ENCODE data around the gene NPY1R.

NPY1R gene

DNA sequence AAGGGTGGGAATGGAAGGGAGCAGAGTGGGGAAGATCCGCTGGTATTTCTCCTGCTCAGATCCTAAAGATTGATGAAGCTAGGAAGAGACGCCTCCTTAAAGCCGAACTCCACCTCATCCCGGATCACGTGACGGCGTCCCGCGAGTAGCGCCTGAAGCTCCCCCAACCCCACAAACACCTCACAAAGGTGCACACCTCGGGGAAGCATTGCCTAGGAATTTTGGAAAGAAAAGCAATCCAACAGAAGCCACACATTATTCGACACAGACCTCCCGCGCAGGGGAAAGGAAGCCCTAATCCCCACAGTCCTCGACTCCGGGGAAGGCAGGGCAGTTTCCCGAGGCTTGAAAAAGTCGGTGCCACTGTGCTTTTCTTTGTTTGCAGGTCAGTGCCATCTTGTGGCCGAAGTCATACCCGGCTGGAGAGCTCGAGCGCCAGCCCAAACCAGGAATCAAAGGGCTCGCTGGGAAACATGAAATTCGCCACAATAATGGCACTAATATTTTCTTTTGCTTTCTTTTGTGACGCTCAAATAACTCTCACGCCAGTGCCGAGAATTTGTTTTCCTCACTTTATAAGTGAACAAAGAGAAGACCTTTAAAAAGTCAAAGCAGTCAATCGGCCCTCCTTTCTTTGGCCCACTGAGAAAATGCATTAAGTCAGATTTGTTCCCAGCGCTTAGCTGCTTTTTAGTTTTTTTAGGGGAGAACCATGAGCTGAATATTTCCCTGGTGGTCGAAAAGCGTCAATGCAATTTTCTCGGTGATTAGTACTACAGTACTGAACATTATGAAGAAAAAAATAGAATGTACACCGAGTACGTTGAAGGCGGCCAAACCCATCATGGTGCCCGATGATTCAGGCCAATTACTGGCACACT, at the start of gene NPY1R:
TSS of gene NPY1R (minus strand) at position 71 of the 881 bp plus-strand sequence. CDS start 6,042 bp downstream, outside the sequence.
- DNase-seq (ENCODE audit: low read depth), result no peak

DNA sequence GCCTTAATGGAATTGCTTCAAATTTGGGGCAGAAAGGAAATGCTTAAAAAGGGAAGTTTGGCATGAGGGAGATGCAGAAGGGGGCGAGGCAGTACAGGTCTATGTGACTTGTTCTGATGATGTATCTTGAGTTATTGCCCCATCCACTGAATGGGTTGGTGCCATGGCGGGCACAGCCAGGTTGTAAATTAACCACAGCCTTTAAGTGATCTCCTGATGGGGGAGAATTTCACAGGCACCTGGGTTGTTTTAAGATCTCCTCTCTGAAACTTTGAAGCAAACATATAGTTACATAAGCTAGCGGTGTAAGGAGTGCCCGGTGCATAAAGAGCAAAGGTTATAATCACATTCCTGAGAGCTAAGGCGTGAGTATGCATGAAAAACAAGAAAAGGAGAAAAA, 48.3 kb upstream of the NPY1R start:
- no peak for DNase-seq (ENCODE audit: low read depth)

DNA sequence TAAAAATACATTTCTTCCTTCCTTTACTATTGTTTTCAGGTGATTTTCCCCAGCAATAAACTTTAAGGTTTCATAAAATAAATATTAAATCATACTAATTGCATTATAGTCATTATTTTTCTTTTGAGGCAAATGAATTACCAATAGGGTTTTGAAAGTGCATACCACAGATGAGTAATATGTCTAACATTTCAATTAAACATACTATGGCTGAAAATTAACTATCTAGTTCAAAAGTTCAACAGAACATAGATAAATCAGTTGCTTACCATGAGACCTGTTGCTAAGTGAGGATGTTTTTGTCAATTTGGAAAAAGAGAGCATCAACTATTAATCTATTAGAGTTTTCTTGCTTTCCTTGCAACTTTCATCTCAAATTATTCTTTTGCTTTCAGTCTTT, 46.3 kb upstream of the NPY1R start:
- DNase-seq (ENCODE audit: low read depth), result no peak

DNA sequence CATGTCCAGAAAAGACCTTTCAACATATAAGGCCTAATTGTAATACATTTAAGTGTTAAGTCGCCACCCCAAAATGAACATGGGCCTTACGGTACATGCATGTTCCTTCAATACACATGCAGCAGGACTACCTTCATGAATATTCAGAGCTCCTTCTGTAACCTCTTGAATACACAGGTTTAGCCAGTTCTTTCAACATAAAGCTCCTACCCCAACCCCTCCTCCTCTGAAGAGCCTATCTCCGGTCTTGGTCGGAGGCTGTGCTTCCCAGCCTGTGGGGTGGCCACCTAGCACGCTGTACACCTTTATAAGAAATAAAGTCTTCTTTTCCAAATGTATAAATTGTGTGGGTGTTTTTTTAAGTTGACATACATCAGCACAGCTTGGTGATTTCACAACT, 39.6 kb upstream of the NPY1R start:
- no peak for DNase-seq (ENCODE audit: low read depth)

DNA sequence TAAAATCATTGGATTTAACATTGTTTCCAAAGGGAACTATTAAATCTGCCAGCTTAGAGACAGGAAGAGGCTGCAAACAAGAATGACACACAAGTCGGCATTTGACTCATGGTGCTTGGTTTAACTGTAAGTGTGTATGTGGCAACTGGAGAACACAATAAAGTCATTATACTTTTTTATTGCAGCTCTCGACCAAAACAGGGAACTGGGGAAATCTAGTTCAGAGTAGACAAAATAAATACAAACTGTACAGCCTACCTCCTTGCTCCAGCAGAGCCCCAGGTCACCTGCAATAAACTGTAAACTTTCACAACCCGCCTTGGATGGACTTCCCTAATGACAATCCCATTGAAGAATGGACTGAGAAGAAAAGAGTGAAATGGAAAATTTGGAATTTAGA, 35.3 kb upstream of the NPY1R start:
- DNase-seq (ENCODE audit: low read depth), result no peak

DNA sequence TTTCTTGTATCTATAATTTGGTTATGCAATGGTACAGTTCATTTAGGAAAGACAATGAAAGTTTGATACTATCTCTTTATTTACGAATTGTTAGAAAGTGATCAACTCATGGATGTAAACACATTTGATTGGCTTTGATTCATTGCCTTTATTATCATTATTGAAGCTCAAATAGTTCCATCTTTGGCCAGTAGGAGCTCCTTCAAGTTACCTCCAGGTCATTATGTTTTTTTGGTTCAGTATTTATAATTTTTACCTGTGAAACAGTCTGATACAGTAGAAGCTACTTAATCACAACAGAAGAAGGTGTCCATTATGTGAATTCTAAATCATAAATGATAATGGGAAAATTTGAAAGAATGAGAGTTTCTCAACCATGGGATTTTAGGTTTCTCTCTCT, 23.7 kb upstream of the NPY1R start:
- no peak for DNase-seq (ENCODE audit: low read depth)

DNA sequence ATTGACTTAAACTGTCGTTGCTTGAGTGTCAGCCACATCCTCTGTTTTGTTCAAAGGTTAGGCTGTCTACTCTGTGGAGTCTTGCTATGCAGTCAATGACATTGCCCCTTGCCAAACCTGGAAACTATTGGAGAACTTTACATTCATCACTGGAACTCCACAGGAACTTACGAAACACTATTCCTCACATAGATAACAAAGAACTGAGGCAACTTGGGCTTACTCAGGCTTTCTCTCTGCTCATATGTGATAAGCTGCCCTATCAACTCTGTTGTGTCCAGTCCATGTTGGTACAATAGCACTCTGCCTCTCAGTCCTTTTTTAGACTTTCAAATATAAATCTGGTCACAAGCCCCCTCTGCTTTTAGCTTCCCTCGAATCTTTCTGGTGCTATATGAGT, 20.7 kb upstream of the NPY1R start:
- DNase-seq (ENCODE audit: low read depth), result no peak

DNA sequence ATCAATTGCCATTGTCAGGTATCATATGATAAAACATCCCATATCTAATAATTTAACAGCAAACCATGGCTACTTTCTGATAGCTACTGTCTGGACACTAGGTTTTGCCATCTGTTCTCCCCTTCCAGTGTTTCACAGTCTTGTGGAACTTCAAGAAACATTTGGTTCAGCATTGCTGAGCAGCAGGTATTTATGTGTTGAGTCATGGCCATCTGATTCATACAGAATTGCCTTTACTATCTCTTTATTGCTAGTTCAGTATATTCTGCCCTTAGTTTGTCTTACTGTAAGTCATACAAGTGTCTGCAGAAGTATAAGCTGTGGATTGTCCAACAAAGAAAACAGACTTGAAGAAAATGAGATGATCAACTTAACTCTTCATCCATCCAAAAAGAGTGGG, 18.3 kb upstream of the NPY1R start:
- no peak for DNase-seq (ENCODE audit: low read depth)

DNA sequence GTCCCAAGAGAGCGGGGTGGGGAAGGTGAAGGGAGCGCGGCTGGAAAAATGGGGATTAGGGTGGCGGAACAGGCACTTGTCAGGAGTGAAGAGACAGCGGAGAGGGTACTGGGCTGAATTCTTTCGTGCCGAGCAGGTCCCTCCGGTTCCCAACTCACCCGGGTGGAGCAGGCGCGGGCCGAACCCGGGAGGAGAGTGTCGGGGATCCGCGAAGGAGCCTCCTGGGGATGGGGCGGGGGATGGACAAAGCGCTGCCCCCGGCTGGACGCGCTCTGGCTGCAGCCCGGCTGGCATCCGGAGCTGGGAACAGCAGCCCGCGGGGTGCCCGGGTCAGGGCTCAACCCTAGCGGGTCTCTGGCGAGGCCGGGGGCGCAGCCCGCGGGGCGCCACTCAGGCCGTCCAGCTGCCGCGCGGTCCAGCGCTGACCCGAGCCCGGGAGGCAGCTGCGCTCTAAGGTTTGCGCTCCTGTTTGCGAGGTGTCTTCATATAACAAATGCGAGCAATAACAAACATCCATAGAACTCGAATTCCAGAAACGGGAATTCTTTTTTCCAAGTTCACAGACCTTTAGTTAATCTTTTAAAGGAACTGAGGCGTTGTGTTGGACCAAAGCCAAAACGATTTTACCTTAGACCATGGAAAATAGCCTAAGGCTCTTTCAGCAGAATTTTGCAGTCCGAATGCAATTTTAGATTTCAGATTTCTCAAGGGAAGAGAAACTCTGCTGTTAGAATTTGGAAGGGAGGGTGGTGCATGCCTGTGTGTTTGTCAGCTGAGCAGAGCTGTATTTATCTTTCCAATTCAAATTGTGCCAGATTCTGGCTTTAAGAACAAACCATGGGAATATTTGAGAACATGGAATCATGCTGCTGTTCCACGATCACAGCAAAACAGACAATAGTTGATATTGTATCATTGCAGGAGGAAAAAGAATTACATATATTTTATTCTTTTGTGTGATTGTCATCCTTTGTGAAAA, 12.0 kb upstream of the NPY1R start:
- no peak for DNase-seq (ENCODE audit: low read depth)

DNA sequence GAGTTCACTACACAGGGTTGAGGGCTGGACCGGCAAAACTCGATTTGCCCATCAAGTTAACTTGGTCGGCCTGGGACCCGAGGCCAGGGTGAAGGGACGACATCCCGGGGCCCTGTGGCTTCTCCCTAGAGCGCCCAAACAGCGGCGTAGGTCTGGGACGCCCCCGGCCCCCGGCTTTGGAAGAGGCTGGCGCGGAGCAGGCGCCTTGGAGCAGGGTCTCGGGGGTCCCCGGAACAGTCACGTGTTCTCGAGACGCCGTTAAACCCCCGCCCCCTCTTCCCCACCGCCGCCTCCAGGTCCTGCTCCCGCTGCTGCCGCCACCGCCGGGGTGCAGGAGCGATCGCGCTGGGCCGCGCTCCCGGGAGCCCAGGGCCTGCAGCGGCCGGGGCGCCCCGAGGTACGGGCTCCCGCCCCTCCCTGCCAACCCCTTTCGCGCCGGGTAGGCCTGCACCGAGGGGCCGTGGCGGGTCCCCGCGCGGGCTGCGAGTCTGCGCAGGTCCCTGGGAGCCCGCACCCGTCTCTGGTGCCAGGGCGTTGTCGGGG, 11.3 kb upstream of the NPY1R start, which contains the start of gene NPY5R:
TSS of gene NPY5R (plus strand) at position 289 of the 543 bp plus-strand sequence. CDS start 6,382 bp downstream, outside the sequence.
- no peak for DNase-seq (ENCODE audit: low read depth)

DNA sequence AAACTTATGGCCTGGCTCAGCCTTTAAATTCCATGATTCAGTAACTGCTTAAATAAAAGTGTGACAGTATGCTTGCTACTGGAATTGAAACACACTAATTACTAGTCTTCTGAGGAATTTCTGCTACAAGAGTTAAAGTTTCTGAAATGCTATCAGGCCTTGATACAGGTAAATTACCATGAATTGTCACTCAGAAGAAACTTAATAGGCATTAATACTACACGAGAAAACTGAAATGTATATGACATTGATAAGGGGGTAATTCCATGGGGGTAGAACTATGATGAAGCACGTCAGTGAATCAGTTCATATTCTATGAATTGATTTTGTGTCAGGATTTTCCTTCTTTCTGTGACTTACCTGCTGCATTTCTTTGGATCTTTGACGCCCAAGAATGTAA, 3.0 kb upstream of the NPY1R start:
- no peak for DNase-seq (ENCODE audit: low read depth)

DNA sequence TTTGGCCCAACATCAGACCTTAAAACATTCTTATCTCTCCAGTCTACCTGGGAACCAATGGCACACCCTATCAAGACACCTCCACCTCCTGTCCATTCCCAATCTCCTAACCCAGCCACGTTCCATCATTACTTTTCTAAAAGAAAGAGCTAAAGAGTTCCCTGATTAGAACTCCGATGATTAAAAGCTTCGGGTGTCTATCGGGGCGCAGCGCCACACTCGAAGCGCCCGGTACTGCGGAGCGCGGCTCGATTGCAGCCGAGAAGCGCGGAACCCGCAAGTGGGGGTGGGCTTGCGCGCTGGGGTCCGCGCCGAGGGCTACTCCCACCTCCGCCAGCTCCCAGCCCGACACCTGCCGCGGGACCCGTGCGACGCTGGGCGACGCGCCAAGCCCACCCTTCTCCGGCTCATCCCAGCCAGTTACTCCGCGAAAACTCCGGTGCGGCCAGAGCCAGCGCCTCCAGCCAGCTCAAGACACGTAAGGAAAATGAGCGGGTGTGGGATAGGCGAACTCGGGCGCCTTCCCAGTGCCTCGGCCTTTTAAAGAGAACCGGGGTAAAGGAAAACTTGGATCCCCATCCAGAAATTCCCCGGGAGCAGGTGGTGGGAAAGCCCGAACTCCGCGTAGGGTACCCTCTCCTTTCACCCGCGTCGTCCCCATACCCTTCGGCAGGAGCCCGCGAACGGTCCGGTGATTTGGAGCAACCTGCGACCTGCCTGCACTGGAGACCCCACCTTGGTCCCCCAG, 593 bp downstream of the NPY1R start:
- DNase-seq (ENCODE audit: low read depth), result no peak

DNA sequence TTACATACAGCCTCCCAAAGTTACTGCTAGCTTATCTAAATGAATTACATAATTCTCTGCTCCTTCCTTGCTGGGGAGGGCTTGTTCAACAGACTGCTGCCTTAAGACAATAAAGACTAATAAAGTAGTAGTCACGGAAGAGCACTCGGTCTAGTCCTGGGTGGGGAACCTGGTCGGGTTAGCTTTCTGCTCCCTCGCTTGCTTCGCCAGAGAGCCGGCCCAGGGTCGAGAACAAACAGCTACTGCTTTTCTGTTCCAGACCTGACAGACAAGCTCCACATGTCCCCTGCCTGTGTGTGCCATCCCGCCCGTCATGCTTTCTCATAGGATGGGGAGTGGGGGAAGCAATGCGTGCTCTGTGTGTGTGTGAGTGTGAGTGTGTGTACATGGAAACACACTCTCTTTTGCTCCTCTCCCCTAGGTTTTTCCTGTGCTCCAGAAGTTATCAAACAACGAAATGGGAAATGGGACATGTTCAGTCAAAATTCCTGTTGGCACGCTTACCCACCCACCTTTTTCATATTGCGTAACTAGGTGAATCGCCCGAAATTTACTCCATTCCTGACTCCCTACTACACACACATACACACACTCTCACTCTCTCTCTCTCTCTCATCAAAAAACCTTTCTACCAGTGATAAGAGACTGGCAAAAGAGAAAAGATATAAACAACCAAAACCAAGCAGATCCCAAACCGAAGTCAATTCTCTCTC, 1.3 kb downstream of the NPY1R start:
- DNase-seq (ENCODE audit: low read depth), result no peak

DNA sequence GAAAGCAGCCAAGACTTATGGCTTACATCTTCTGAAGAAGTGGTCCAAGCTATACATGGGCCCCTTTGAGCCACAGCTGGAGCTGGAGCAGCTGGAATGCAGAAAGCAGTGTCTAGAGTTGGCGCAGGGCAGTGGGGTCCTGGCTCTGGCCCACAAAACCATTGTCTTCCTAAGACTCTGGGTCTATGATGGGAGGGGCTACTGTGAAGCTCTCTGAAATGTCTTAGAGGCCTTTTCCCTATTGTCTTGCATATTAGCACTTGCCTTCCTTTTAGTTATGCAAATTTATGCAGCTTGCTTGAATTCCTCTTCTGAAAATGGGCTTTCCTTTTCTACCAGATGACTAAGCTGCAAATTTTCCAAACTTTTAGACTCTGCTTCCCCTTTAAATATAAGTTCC, 15.3 kb downstream of the NPY1R start:
- DNase-seq (ENCODE audit: low read depth), result no peak

DNA sequence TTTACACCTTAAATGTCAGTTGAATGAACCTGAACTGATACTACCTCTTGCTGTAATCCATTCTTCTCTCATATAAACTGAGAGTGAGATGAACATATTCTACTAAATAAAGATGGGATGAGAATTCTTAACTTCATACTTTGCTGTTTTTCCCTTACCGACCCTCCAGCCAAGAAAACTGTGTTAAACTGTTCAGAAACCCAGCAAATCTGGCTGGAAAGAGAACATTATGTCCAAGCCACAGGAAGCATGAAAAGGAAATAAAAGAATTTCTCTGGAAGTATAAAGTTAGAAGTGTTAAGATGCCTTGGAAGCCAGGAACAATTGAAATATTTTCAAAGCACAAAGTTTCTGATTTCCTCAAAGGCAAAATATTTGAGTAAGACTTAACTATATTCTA, 22.9 kb downstream of the NPY1R start:
- DNase-seq (ENCODE audit: low read depth), result no peak

DNA sequence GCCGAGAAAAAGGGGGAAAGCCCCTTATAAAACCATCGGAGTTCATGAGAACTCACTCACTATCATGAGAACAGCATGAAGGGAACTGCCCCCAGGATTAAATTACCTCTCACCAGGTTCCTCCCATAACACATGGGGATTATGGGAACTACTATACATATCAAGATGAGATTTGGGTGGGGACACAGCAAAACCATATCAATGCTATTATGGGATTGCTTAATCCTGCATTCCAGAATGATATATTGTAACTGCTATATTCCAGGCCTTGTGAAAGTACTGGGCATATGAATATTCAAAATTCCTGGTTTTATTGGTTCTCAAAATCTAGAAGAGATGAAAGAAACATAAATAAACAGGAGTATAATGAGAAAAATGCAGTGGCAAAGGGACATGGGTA, 29.3 kb downstream of the NPY1R start:
- no peak for DNase-seq (ENCODE audit: low read depth)

DNA sequence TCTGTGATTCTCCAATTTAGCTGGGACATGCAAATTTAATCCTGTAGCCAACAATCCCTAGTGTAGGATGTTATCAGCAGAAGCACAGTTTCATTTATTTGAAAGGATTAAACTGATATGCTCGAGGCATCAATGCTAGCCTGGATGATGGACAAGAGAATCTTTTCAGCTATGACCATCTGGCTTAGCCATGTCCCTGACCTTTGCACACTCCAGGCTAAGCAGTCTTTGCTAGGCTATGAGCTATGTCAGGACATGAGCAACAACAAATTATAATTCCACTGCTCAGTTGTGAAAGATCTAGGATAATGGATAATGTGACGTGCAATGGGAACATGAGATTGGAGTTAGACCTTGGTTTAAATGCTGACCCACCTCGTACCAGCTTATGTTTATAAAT, 32.0 kb downstream of the NPY1R start:
- DNase-seq (ENCODE audit: low read depth), result no peak

DNA sequence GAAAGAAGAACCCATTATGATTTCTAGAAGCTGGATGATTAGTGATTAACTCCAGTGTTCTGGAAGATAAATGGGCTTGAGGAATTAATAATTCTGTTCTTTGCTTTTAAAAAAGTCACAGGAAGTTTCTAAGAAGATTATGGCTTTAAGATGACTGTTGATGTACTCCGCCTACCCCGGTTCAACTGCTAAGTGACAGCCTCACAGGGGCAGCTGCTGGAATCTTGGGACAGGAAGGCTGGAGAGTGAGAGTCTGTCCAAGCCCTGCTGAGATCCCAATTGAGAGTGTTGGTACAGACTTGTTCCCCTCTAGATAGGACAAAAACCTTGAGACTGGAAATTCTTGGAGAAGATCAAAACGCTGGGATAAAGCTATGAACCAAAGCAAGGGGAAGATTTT, 37.3 kb downstream of the NPY1R start:
- no peak for DNase-seq (ENCODE audit: low read depth)

DNA sequence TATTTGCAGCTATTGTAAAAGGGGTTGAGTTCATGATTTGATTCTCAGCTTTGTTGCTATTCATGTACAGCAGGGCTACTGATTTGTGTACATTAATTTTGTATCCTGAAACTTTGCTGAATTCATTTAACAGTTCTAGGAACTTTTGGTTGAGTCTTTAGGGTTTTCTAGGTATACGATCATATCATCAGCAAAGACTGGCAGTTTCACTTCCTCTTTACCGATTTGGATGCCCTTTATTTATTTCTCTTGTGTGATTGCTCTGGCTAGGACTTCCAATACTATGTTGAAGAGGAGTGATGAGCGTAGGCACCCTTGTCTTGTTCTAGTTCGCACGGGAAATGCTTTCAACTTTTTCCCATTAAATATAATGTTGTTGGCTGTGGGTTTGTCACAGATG, 48.1 kb downstream of the NPY1R start:
- no peak for DNase-seq (ENCODE audit: low read depth)

DNA sequence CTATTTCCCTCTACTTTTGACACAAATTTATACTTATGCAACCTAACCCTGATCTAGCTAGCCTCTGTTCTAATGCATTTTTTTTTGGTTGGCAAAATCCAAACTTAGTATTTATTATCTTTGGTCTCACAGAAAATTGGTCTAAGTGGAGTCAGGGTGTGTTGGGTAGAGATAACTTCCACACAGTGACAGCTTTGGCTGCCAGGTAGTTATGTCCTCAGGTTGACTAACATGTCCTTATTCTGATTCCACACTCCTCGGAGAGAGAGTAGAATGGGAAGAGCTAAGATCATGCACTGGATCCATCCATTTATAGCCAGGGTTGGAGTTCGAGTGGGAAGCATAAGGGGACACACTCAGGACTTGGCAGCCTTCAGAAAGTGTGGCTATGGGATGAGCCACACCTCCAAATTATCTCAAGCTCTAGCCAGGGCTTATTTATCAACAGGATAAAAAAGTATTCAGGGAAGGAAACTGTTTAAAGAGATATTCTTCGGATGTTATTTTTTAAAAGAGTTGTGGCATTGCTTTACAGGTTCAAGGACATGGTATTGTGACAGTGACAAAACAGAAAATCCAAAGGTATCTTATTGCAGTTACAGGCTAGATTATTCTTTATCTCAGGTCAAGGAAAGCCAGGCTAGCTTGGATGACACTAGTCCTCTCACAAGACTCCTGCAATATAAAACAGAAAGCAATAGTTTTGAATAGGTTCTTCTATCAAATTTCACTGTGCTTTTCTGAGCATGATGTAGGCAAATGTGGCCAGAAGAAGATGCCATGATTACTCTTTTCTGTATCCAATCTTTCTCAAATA, 51.5 kb downstream of the NPY1R start:
- DNase-seq (ENCODE audit: low read depth), result no peak
